A673 (cell line): Measurements from ENCODE around the gene NCAPD3. TPM values are rescaled to one million over a fixed set of nuclear protein-coding genes. Genes with fewer than 3 reads are reported as not detected.
"Not testable (repeated sequence)": the region's sequence is repeated elsewhere in the genome, so short reads cannot be mapped to it uniquely, and the experiment has no call there.

Source experiments
- BruUV-seq: library from RNA; stranded (reverse); fragments of 400-500 nt; replicated peaks from 2 replicates; lab custom pipeline; 2021; lab: Mats Ljungman, UMichigan
- CTCF ChIA-PET: fragments of 300-600 bp; sonication (Branson Sonifier 250); formaldehyde crosslinking; loops from one replicate; lab custom pipeline; 2022; ENCODE audit warnings: antibody characterized with exemption; lab: Charles Lee
- POLR2A ChIA-PET: fragments of 300-600 bp; sonication (Branson Sonifier 250); formaldehyde crosslinking; loops from one replicate; lab custom pipeline; 2022; ENCODE audit warnings: antibody characterized with exemption; ENCODE audit not compliant: low non-redundant PET; lab: Charles Lee
- DNase-seq: peaks from one replicate; pipeline ENCODE4 v3.0.0-alpha.2; 2015; ENCODE audit warnings: low spot score
- H3K27ac ChIP-seq: fragments of 200-600 bp; sonication (generic); 2 replicates; pipeline ENCODE4 v1.5.1; 2016; ENCODE audit warnings: mixed run types, low read depth, mild to moderate bottlenecking, mixed read lengths, antibody characterized with exemption, low read length; ENCODE audit not compliant: poor library complexity, severe bottlenecking
- H3K27me3 ChIP-seq: fragments of 200-600 bp; sonication (generic); replicated peaks from 2 replicates; pipeline ENCODE4 v1.6.1; 2017; ENCODE audit warnings: mixed run types, low read depth, mild to moderate bottlenecking, mixed read lengths, antibody characterized with exemption, low read length; ENCODE audit not compliant: insufficient read depth, poor library complexity
- H3K36me3 ChIP-seq: fragments of 200-600 bp; sonication (generic); 2 replicates; pipeline ENCODE4 v1.6.1; 2016; ENCODE audit warnings: mixed run types, mild to moderate bottlenecking, mixed read lengths, antibody characterized with exemption, low read length; ENCODE audit not compliant: insufficient read depth, poor library complexity, severe bottlenecking
- H3K4me1 ChIP-seq: fragments of 200-600 bp; sonication (generic); 2 replicates; pipeline ENCODE4 v1.6.1; 2017; ENCODE audit warnings: mixed run types, mild to moderate bottlenecking, mixed read lengths, antibody characterized with exemption, low read length; ENCODE audit not compliant: insufficient read depth, poor library complexity, severe bottlenecking
- H3K4me3 ChIP-seq: fragments of 200-600 bp; sonication (generic); 2 replicates; pipeline ENCODE4 v1.5.1; 2016; ENCODE audit warnings: low read depth, mixed run types, mild to moderate bottlenecking, mixed read lengths, low read length; ENCODE audit not compliant: poor library complexity, severe bottlenecking
- H3K9me3 ChIP-seq: fragments of 200-600 bp; sonication (generic); 2 replicates; pipeline ENCODE4 v1.6.1; 2016; ENCODE audit warnings: mixed run types, low read depth, mild to moderate bottlenecking, mixed read lengths, antibody characterized with exemption, low read length; ENCODE audit not compliant: poor library complexity, severe bottlenecking
- CTCF ChIP-seq: fragments of 300-800, 200-600 bp; sonication (generic); conservative IDR thresholded peaks from 2 replicates; pipeline ENCODE4 v1.5.1; 2017; ENCODE audit warnings: low read depth, mild to moderate bottlenecking, antibody characterized with exemption, low read length, moderate library complexity, mixed read lengths
- EZH2 ChIP-seq: fragments of 200-600 bp; sonication (generic); IDR thresholded peaks from 2 replicates; pipeline ENCODE4 v1.6.1; 2017; ENCODE audit warnings: borderline replicate concordance, low read depth, mild to moderate bottlenecking, mixed read lengths, antibody characterized with exemption, low read length; ENCODE audit not compliant: poor library complexity, severe bottlenecking
- intact Hi-C: fragments of 100-400 bp; cut with micrococcal nuclease; formaldehyde crosslinking; loops from one replicate; pipeline ENCODE4 v1.10.0; 2022; ENCODE audit not compliant: unreplicated experiment
- total RNA-seq: library from RNA; stranded (reverse); gene quantifications from 2 replicates; pipeline ENCODE4 v1.2.3, GENCODE V29; 2021

NCAPD3 gene
- total RNA-seq, 1 experiment from 2014 or later = 127 TPM

- H3K9me3 ChIP-seq = no peaks in the 10 kb centered on the region
- DNase-seq = no peak
- intact Hi-C loops = no loop called here
- H3K27ac ChIP-seq = no peak overlapping the region
- CTCF ChIA-PET = no interaction called here
- no peaks in the 10 kb centered on the region for H3K27me3 ChIP-seq
- POLR2A ChIA-PET = interaction anchor here (0.7 kb wide), 1 partner anchor 144 kb away, joined by 3 read pairs; no protein-coding TSS in a partner anchor
- BruUV-seq = no TSS peak
- H3K4me3 ChIP-seq = no peak overlapping the region
- H3K36me3 ChIP-seq = peaks cover 90% of the 10 kb centered on the region
- no peak for TF ChIP-seq EZH2
- TF ChIP-seq CTCF = no peak
- no peaks in the 10 kb centered on the region for H3K4me1 ChIP-seq
Observed at GRCh38 chr11:134199531-134199930, 24.2 kb downstream of the NCAPD3 start.

- POLR2A ChIA-PET = no interaction called here
- peaks cover 90% of the 10 kb centered on the region for H3K36me3 ChIP-seq
- no peak overlapping the region for H3K27ac ChIP-seq
- BruUV-seq = no TSS peak
- no peaks in the 10 kb centered on the region for H3K4me1 ChIP-seq
- TF ChIP-seq EZH2 = no peak
- TF ChIP-seq CTCF = no peak
- no peaks in the 10 kb centered on the region for H3K27me3 ChIP-seq
- no peak for DNase-seq
- CTCF ChIA-PET = no interaction called here
- intact Hi-C loops = no loop called here
- no peak overlapping the region for H3K4me3 ChIP-seq
- H3K9me3 ChIP-seq = no peaks in the 10 kb centered on the region
Observed at GRCh38 chr11:134196756-134197155, 27.0 kb downstream of the NCAPD3 start.

- H3K27ac ChIP-seq, intact Hi-C loops, H3K9me3 ChIP-seq, CTCF ChIA-PET, BruUV-seq, H3K4me1 ChIP-seq, H3K4me3 ChIP-seq, DNase-seq, H3K27me3 ChIP-seq: not testable (repeated sequence)
- POLR2A ChIA-PET = interaction anchor here (0.6 kb wide), 1 partner anchor 826 kb away, joined by 3 read pairs; no protein-coding TSS in a partner anchor
- peaks cover 86% of the 10 kb centered on the region for H3K36me3 ChIP-seq
Observed at GRCh38 chr11:134188092-134188491, 35.7 kb downstream of the NCAPD3 start.

GRCh38 chr11:134181707-134182106, 42.1 kb downstream of the NCAPD3 start:
- POLR2A ChIA-PET = no interaction called here
- intact Hi-C loops = no loop called here

More at GRCh38 chr11:134181707-134182106, 42.1 kb downstream of the NCAPD3 start:
- H3K9me3 ChIP-seq = no peaks in the 10 kb centered on the region
- peaks cover 81% of the 10 kb centered on the region for H3K36me3 ChIP-seq
- H3K27ac ChIP-seq = no peak overlapping the region
- CTCF ChIA-PET = no interaction called here
- TF ChIP-seq EZH2 (no peak), CTCF (no peak)
- DNase-seq = no peak
- H3K4me3 ChIP-seq = no peak overlapping the region
- H3K4me1 ChIP-seq = no peaks in the 10 kb centered on the region
- no TSS peak for BruUV-seq
- no peaks in the 10 kb centered on the region for H3K27me3 ChIP-seq
